HCT116 (cell line): ENCODE results near the gene ANKRD33. TPM values are rescaled to one million over a fixed set of nuclear protein-coding genes. Genes with fewer than 3 reads are reported as not detected.

ENCODE experiments used
- ATAC-seq: fragments of 200-7000 bp; cut with Tn5 transposase; 2 replicates; pipeline ENCODE4 v1.9.1; 2020; ENCODE audit warnings: mild to moderate bottlenecking, moderate library complexity
- BruUV-seq: library from RNA; stranded (reverse); fragments of 400-500 nt; replicated peaks from 2 replicates; lab custom pipeline; 2021; lab: Mats Ljungman, UMichigan
- CTCF ChIA-PET: fragments of 300-600 bp; sonication (Branson Sonifier 250); formaldehyde crosslinking; loops from one replicate; lab custom pipeline; 2021; ENCODE audit warnings: antibody characterized with exemption; lab: Charles Lee
- POLR2A ChIA-PET: fragments of 300-600, 350-600 bp; sonication (Branson Sonifier 250); formaldehyde crosslinking; loops from one replicate; lab custom pipeline; 2021; ENCODE audit warnings: antibody characterized with exemption; lab: Charles Lee
- RAD21 ChIA-PET, 2 experiments: fragments of 300-600 bp; sonication (Branson Sonifier 250); formaldehyde crosslinking; loops; one replicate each; lab custom pipeline; 2023; ENCODE audit warnings: low total read pairs in 2 of 2; ENCODE audit not compliant: uncharacterized antibody in 2 of 2, unreplicated experiment in 2 of 2, low non-redundant PET in 1 of 2; lab: Charles Lee
- DNase-seq: peaks from one replicate; pipeline ENCODE4 v3.0.0-alpha.2; 2010; ENCODE audit warnings: low read depth, low spot score
- H2AFZ ChIP-seq: fragments of 200-600 bp; shearing (Covaris generic), sonication (generic); 2 replicates; pipeline ENCODE4 v1.6.1; 2017; ENCODE audit warnings: low read depth, mixed run types, mixed read lengths, antibody characterized with exemption, low read length; ENCODE audit not compliant: poor library complexity, severe bottlenecking
- H3K27ac ChIP-seq: 2 replicates; pipeline ENCODE4 v1.5.1; 2012; ENCODE audit warnings: low read depth, low read length
- H3K27me3 ChIP-seq: fragments of 200-600 bp; sonication (generic); 2 replicates; pipeline ENCODE4 v1.6.1; 2016; ENCODE audit warnings: mixed run types, low read length, mixed read lengths; ENCODE audit not compliant: insufficient read depth
- H3K36me3 ChIP-seq, 2 experiments: fragments of 200-500 bp in 1 of 2; fragments of 200-600 bp in 1 of 2; sonication (Bioruptor generic) in 1 of 2; sonication (generic) in 1 of 2; 2 replicates each; pipeline versions ENCODE4 v1.5.1 to v1.6.1; 2014 to 2016; ENCODE audit warnings: low read length in 2 of 2, inconsistent platforms in 1 of 2, mixed read lengths in 1 of 2, mixed run types in 1 of 2; ENCODE audit not compliant: insufficient read depth in 2 of 2, control insufficient read depth in 1 of 2
- H3K4me1 ChIP-seq, 2 experiments: fragments of 200-600 bp in 1 of 2; sonication (generic) in 1 of 2; 2 replicates each; pipeline versions ENCODE4 v1.5.1 to v1.6.1; 2012 to 2017; ENCODE audit warnings: low read length in 2 of 2, inconsistent platforms in 1 of 2, mild to moderate bottlenecking in 1 of 2, mixed read lengths in 1 of 2, mixed run types in 1 of 2, moderate library complexity in 1 of 2; ENCODE audit not compliant: insufficient read depth in 2 of 2, control insufficient read depth in 1 of 2
- H3K4me2 ChIP-seq: fragments of 200-600 bp; sonication (generic); 2 replicates; pipeline ENCODE4 v1.6.1; 2017; ENCODE audit warnings: mixed run types, low read length, mixed read lengths
- H3K4me3 ChIP-seq, 2 experiments: fragments of 200-600 bp in 1 of 2; sonication (generic) in 1 of 2; replicated peaks in 1 of 2; 2 replicates each; pipeline ENCODE4 v1.5.1; 2011 to 2016; ENCODE audit warnings: low read length in 2 of 2, control low read depth in 1 of 2, low read depth in 1 of 2, mild to moderate bottlenecking in 1 of 2, mixed read lengths in 1 of 2, mixed run types in 1 of 2
- H3K79me2 ChIP-seq: fragments of 200-600 bp; sonication (generic); 2 replicates; pipeline ENCODE4 v1.6.1; 2017; ENCODE audit warnings: mild to moderate bottlenecking, mixed run types, low read length, moderate library complexity, mixed read lengths; ENCODE audit not compliant: insufficient read depth
- H3K9ac ChIP-seq: fragments of 200-600 bp; sonication (generic); 2 replicates; pipeline ENCODE4 v1.6.1; 2016; ENCODE audit warnings: low read length, mixed read lengths
- H3K9me2 ChIP-seq: fragments of 200-600 bp; sonication (generic), shearing (Covaris generic); 2 replicates; pipeline ENCODE4 v1.6.1; 2017; ENCODE audit warnings: mixed run types, mild to moderate bottlenecking, moderate library complexity; ENCODE audit not compliant: insufficient read depth
- H3K9me3 ChIP-seq, 2 experiments: fragments of 200-500 bp in 1 of 2; fragments of 200-600 bp in 1 of 2; sonication (Bioruptor generic) in 1 of 2; sonication (generic) in 1 of 2; 2 replicates each; pipeline ENCODE4 v1.6.1; 2014 to 2017; ENCODE audit warnings: low read length in 2 of 2, mixed read lengths in 2 of 2, inconsistent platforms in 1 of 2, low read depth in 1 of 2, mild to moderate bottlenecking in 1 of 2, mixed run types in 1 of 2, moderate library complexity in 1 of 2; ENCODE audit not compliant: control insufficient read depth in 1 of 2, insufficient read depth in 1 of 2
- H4K20me1 ChIP-seq: fragments of 200-600 bp; sonication (generic), shearing (Covaris generic); 2 replicates; pipeline ENCODE4 v1.6.1; 2017; ENCODE audit warnings: mixed run types, mild to moderate bottlenecking, moderate library complexity; ENCODE audit not compliant: insufficient read depth
- CEBPB ChIP-seq: IDR thresholded peaks from 2 replicates; pipeline ENCODE4 v1.6.1; 2012; ENCODE audit warnings: low read depth
- EGR1 ChIP-seq: IDR thresholded peaks from 2 replicates; pipeline ENCODE4 v1.6.1; 2012; ENCODE audit warnings: low read depth
- ELF1 ChIP-seq: IDR thresholded peaks from 2 replicates; pipeline ENCODE4 v1.6.1; 2012; ENCODE audit warnings: low read depth, borderline replicate concordance
- POLR2A ChIP-seq: IDR thresholded peaks from 2 replicates; pipeline ENCODE4 v1.7.0; 2011; ENCODE audit warnings: borderline replicate concordance; ENCODE audit not compliant: insufficient read depth, insufficient read length; ENCODE audit errors: extremely low read depth
- POLR2AphosphoS5 ChIP-seq: IDR thresholded peaks from 2 replicates; pipeline ENCODE4 v1.6.1; 2011; ENCODE audit warnings: mild to moderate bottlenecking, low read depth, low read length, moderate library complexity
- RAD21 ChIP-seq: IDR thresholded peaks from 2 replicates; pipeline ENCODE4 v1.6.1; 2012; ENCODE audit warnings: low read depth, mild to moderate bottlenecking
- SIN3A ChIP-seq: IDR thresholded peaks from 2 replicates; pipeline ENCODE4 v1.6.1; 2012; ENCODE audit warnings: low read depth
- SP1 ChIP-seq: IDR thresholded peaks from 2 replicates; pipeline ENCODE4 v1.6.1; 2012; ENCODE audit warnings: low read depth
- SRF ChIP-seq: IDR thresholded peaks from 2 replicates; pipeline ENCODE4 v1.6.1; 2012; ENCODE audit warnings: low read depth
- YY1 ChIP-seq: IDR thresholded peaks from 2 replicates; pipeline ENCODE4 v1.6.1; 2011; ENCODE audit warnings: low read length, low read depth, moderate library complexity, mild to moderate bottlenecking; ENCODE audit not compliant: insufficient replicate concordance; ENCODE audit errors: extremely low read depth
- ZNF274 ChIP-seq: fragments of 200-500 bp; sonication (Bioruptor generic); IDR thresholded peaks from 2 replicates; pipeline ENCODE4 v1.6.1; 2014; ENCODE audit warnings: mild to moderate bottlenecking, low read depth, low read length, inconsistent platforms
- intact Hi-C: fragments of 100-400 bp; cut with micrococcal nuclease; formaldehyde crosslinking; loops from 2 replicates; pipeline ENCODE4 v1.10.0; 2022
- total RNA-seq: library from RNA; stranded (reverse); gene quantifications from one replicate; pipeline ENCODE4 v1.2.1, GENCODE V29; 2021; ENCODE audit not compliant: unreplicated experiment

ANKRD33 gene
- total RNA-seq, 1 experiment from 2014 or later, result not detected

DNA sequence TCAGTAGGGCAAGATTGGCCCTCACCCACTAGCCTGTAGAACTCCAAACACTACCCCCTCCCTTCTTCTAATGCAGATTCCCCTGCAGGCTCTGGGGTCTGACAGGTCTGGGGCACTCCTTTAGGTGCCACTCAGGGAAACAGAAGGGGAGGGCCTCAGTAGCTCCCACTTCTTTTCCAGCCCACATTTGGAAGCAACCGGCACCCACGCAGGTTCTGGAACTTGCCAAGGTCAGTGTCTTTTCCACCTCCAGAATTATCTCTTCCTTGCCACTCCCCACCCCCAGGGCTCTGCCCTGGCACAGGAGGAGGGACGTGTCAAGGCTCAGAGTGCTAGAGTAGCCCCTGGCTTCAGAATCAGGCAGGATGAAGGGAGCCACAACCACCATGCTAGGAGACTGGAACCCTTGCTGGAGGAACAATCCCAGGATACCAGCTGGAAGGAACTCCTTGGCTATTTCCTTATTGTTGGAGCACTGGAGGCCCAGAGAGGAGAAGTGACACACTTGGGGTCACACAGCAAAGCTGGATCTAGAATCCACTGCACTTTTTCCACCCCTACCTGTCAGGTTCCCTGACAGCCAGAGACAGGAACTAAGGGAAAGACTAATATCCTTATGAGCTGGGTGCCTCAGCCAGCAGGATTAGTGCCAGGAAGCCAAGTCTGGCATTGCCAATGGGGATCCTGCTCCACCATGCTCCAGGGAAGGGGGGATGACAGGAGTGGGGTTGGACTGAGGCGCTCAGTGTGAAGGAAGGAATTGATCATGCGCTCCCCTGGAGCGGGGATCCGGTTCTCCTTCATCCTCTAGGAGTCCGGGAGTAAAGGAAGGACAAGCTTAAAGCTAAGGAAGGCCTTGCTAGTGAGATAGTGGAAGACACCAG is 37.6 kb upstream of the ANKRD33 start (continued):
- no peak for TF ChIP-seq SP1
- no peak for TF ChIP-seq YY1
- TF ChIP-seq CEBPB, result no peak
- TF ChIP-seq RAD21, result no peak
- no peak for TF ChIP-seq ZNF274
- no peak for TF ChIP-seq ELF1
- TF ChIP-seq EGR1, result no peak
- TF ChIP-seq POLR2A, result no peak
- no peak for TF ChIP-seq POLR2AphosphoS5
- TF ChIP-seq SIN3A, result no peak

DNA sequence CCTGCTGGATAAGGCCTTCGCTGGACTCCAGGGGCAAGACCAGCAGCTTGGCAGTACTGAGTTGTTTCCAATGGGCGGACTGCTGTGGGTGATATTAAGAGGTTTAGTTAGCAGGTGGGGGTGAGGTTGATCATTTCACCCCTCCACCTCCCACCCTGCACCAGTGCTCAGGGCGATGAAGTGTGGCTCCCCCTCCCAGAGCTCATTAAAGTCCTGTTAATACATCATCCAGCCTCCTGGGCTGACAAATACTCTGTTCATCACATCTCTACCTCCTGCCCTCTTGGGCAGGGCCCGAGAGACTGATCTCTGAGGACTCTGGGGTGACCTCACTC is 37.0 kb upstream of the ANKRD33 start:
- POLR2A ChIA-PET, result no interaction called here
- Histone ChIP-seq H3K79me2 (no peaks in the 10 kb centered on the region), H3K36me3 (no peaks in the 10 kb centered on the region), H3K4me1 (peaks cover 0 to 7% of the 10 kb centered on the region in 2 experiments; a peak in 2 of 4 replicates), H3K4me2 (no peak overlapping the region), H3K27me3 (no peaks in the 10 kb centered on the region), H3K27ac (no peak overlapping the region), H3K9me3 (no peaks in the 10 kb centered on the region), H3K4me3 (no peak overlapping the region), H3K9me2 (no peaks in the 10 kb centered on the region), H3K9ac (no peak overlapping the region), H2AFZ (no peak overlapping the region), H4K20me1 (no peaks in the 10 kb centered on the region)
- no peak for TF ChIP-seq SRF
- CTCF ChIA-PET, result interaction anchor here (1.7 kb wide), 1 partner anchor 27 kb away, joined by 5 read pairs; no protein-coding TSS in a partner anchor
- no TSS peak for BruUV-seq
- no peak for DNase-seq
- intact Hi-C loops, result no loop called here
- RAD21 ChIA-PET, result no interaction called here
- no peak for ATAC-seq
